Panc1 (cell line): ENCODE data around the gene OR10A4. TPM values are rescaled to one million over a fixed set of nuclear protein-coding genes. Genes with fewer than 3 reads are reported as not detected.

ENCODE experiments used
- ATAC-seq: fragments of 200-7000 bp; cut with Tn5 transposase; 2 replicates; pipeline ENCODE4 v1.9.1; 2020; ENCODE audit warnings: mild to moderate bottlenecking, moderate library complexity
- BruUV-seq: library from RNA; stranded (reverse); fragments of 400-500 nt; replicated peaks from 2 replicates; lab custom pipeline; 2021; lab: Mats Ljungman, UMichigan
- CTCF ChIA-PET: fragments of 300-600 bp; sonication (Branson Sonifier 250); formaldehyde crosslinking; loops from one replicate; lab custom pipeline; 2022; ENCODE audit warnings: antibody characterized with exemption; lab: Charles Lee
- POLR2A ChIA-PET: fragments of 300-600 bp; sonication (Branson Sonifier 250); formaldehyde crosslinking; loops from one replicate; lab custom pipeline; 2022; ENCODE audit warnings: antibody characterized with exemption; lab: Charles Lee
- DNase-seq: peaks from one replicate; pipeline ENCODE4 v3.0.0-alpha.2; 2010; ENCODE audit warnings: low read depth, low spot score
- H3K27ac ChIP-seq: 2 replicates; pipeline ENCODE4 v1.5.1; 2011; ENCODE audit warnings: mild to moderate bottlenecking, low read length, inconsistent platforms
- H3K27me3 ChIP-seq: fragments of 200-500 bp; sonication (Bioruptor generic); 2 replicates; pipeline ENCODE4 v1.6.0; 2014; ENCODE audit warnings: low read length, inconsistent platforms; ENCODE audit not compliant: control insufficient read depth, insufficient read depth
- H3K36me3 ChIP-seq: fragments of 200-500 bp; sonication (Bioruptor generic); 2 replicates; pipeline ENCODE4 v1.5.1; 2014; ENCODE audit warnings: inconsistent platforms, mild to moderate bottlenecking, low read length, moderate library complexity; ENCODE audit not compliant: control insufficient read depth, insufficient read depth
- H3K4me1 ChIP-seq: 2 replicates; pipeline ENCODE4 v1.5.1; 2011; ENCODE audit warnings: inconsistent platforms, mild to moderate bottlenecking, low read length, moderate library complexity; ENCODE audit not compliant: control insufficient read depth, insufficient read depth
- H3K4me3 ChIP-seq, 2 experiments: 2 replicates each; pipeline ENCODE4 v1.5.1; 2011 to 2012; ENCODE audit warnings: low read depth in 2 of 2, low read length in 2 of 2, mild to moderate bottlenecking in 2 of 2, inconsistent platforms in 1 of 2, moderate library complexity in 1 of 2
- H3K9me3 ChIP-seq: fragments of 200-500 bp; sonication (Bioruptor generic); 2 replicates; pipeline ENCODE4 v1.5.1; 2014; ENCODE audit warnings: low read depth, mild to moderate bottlenecking, inconsistent platforms, low read length, moderate library complexity; ENCODE audit not compliant: control insufficient read depth, insufficient read depth
- CTCF ChIP-seq: fragments of 450-650 bp; IDR thresholded peaks from 2 replicates; pipeline ENCODE4 v1.5.1; 2017; ENCODE audit warnings: mild to moderate bottlenecking
- POLR2AphosphoS5 ChIP-seq: IDR thresholded peaks from 2 replicates; pipeline ENCODE4 v1.6.1; 2012; ENCODE audit warnings: mild to moderate bottlenecking, low read depth, low read length, moderate library complexity
- REST ChIP-seq, 2 experiments: IDR thresholded peaks; 2 replicates each; pipeline ENCODE4 v1.6.1; 2011 to 2012; ENCODE audit warnings: low read depth in 2 of 2, control low read depth in 1 of 2, low read length in 1 of 2, mild to moderate bottlenecking in 1 of 2, moderate library complexity in 1 of 2; ENCODE audit not compliant: insufficient read depth in 1 of 2
- SIN3A ChIP-seq: IDR thresholded peaks from 2 replicates; pipeline ENCODE4 v1.6.1; 2012; ENCODE audit warnings: low read depth, mild to moderate bottlenecking, low read length, moderate library complexity, borderline replicate concordance; ENCODE audit not compliant: insufficient read depth
- TCF7L2 ChIP-seq: IDR thresholded peaks from 2 replicates; pipeline ENCODE4 v1.6.1; 2011; ENCODE audit warnings: mild to moderate bottlenecking, low read depth, low read length, inconsistent platforms
- in situ Hi-C: cut with HindIII; loops from 2 replicates; pipeline ENCODE4 v1.10.0; 2016; ENCODE audit warnings: low sequenced_read_pairs, low pct_unique_long_range_greater_than_20kb
- intact Hi-C: fragments of 100-400 bp; cut with micrococcal nuclease; formaldehyde crosslinking; loops from one replicate; pipeline ENCODE4 v1.10.0; 2022; ENCODE audit not compliant: unreplicated experiment
- total RNA-seq: library from RNA; stranded (reverse); gene quantifications from one replicate; pipeline ENCODE4 v1.2.1, GENCODE V29; 2021; ENCODE audit not compliant: unreplicated experiment

Gene OR10A4
- total RNA-seq, 1 experiment from 2014 or later = not detected

GRCh38 chr11:6911378-6911777 lies 35.0 kb downstream of the OR10A4 start:
- no peak for ATAC-seq
- ChIA-PET POLR2A (no interaction called here), CTCF (no interaction called here)
- H3K27ac ChIP-seq = no peak overlapping the region
- no peaks in the 10 kb centered on the region for H3K9me3 ChIP-seq
- DNase-seq = no peak
- TF ChIP-seq CTCF = no peak
- no peak for TF ChIP-seq POLR2AphosphoS5
- BruUV-seq = no TSS peak
- no peaks in the 10 kb centered on the region for H3K27me3 ChIP-seq
- in situ Hi-C loops (no loop called here), intact Hi-C loops (no loop called here)
- H3K4me1 ChIP-seq = no peaks in the 10 kb centered on the region
- no peaks in the 10 kb centered on the region for H3K36me3 ChIP-seq
- H3K4me3 ChIP-seq = no peak overlapping the region

GRCh38 chr11:6911948-6912347 lies 35.5 kb downstream of the OR10A4 start:
- Histone ChIP-seq H3K4me1 (no peaks in the 10 kb centered on the region), H3K27me3 (no peaks in the 10 kb centered on the region), H3K27ac (no peak overlapping the region), H3K9me3 (no peaks in the 10 kb centered on the region), H3K36me3 (no peaks in the 10 kb centered on the region), H3K4me3 (no peak overlapping the region)
- BruUV-seq = no TSS peak
- intact Hi-C loops = no loop called here
- DNase-seq (no peak), ATAC-seq (peak; percentile 17; the same call in 1 of the 2 replicates)
- in situ Hi-C loops = no loop called here
- TF ChIP-seq SIN3A (no peak), TCF7L2 (no peak), REST (IDR thresholded peaks at IDR 0.05; ENCODE audit: insufficient read depth in 1 of 2, low read depth in 2 of 2, low read length in 1 of 2) (no peak)
- ChIA-PET CTCF (no interaction called here), POLR2A (no interaction called here)

- Histone ChIP-seq H3K27me3 (no peaks in the 10 kb centered on the region), H3K9me3 (no peaks in the 10 kb centered on the region), H3K27ac (no peak overlapping the region), H3K4me3 (no peak overlapping the region), H3K36me3 (no peaks in the 10 kb centered on the region), H3K4me1 (no peaks in the 10 kb centered on the region)
- ATAC-seq (no peak), DNase-seq (no peak)
- no TSS peak for BruUV-seq
- TF ChIP-seq POLR2AphosphoS5 (no peak), TCF7L2 (no peak), CTCF (no peak), REST (IDR thresholded peaks at IDR 0.05; ENCODE audit: insufficient read depth in 1 of 2, low read depth in 2 of 2, low read length in 1 of 2) (no peak), SIN3A (no peak)
- ChIA-PET CTCF (no interaction called here), POLR2A (no interaction called here)
- in situ Hi-C loops (no loop called here), intact Hi-C loops (no loop called here)
Measured at GRCh38 chr11:6919698-6920097, 43.3 kb downstream of the OR10A4 start.
